ENCODE measurements around the gene PAGE2B. TPM values are rescaled to one million over a fixed set of nuclear protein-coding genes. Genes with fewer than 3 reads are reported as not detected.
"Not testable (repeated sequence)": the region's sequence is repeated elsewhere in the genome, so short reads cannot be mapped to it uniquely, and the experiment has no call there.

The PAGE2B gene
- total RNA-seq, 1 donor from 2014 or later: not detected

DNA sequence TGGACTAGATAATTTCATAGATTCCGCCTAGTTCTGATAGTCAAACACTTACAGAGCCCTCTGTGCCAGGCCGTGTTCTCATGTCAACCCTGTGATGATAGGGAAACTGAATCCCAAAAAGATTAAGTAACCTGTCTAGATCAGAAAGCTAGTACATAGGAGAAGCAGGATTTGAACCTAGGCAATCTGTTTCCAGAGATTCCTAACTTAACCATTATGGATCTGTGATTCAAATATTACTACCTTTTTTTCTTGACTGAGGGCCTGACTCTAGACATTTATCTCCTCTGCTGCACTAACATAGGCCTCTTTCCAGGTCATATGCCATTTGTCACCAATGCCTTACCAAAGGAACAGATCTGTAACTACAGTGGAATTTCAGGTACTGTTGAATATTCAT lies 45.5 kb upstream of the PAGE2B start:
- no peak for DNase-seq (ENCODE audit: low read depth, low spot score)
- Mint-ChIP-seq H3K27ac (ENCODE audit: unreplicated experiment) (no peak overlapping the region), H3K9me3 (peaks cover 3% of the 10 kb centered on the region), H3K36me3 (ENCODE audit: low read depth) (no peaks in the 10 kb centered on the region), H3K4me1 (no peaks in the 10 kb centered on the region), H3K27me3 (ENCODE audit: low read depth) (no peaks in the 10 kb centered on the region), H3K4me3 (no peak overlapping the region)
- TF ChIP-seq, protein P1, sequence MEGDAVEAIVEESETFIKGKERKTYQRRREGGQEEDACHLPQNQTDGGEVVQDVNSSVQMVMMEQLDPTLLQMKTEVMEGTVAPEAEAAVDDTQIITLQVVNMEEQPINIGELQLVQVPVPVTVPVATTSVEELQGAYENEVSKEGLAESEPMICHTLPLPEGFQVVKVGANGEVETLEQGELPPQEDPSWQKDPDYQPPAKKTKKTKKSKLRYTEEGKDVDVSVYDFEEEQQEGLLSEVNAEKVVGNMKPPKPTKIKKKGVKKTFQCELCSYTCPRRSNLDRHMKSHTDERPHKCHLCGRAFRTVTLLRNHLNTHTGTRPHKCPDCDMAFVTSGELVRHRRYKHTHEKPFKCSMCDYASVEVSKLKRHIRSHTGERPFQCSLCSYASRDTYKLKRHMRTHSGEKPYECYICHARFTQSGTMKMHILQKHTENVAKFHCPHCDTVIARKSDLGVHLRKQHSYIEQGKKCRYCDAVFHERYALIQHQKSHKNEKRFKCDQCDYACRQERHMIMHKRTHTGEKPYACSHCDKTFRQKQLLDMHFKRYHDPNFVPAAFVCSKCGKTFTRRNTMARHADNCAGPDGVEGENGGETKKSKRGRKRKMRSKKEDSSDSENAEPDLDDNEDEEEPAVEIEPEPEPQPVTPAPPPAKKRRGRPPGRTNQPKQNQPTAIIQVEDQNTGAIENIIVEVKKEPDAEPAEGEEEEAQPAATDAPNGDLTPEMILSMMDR (conservative IDR thresholded peaks at IDR 0.05): no peak

DNA sequence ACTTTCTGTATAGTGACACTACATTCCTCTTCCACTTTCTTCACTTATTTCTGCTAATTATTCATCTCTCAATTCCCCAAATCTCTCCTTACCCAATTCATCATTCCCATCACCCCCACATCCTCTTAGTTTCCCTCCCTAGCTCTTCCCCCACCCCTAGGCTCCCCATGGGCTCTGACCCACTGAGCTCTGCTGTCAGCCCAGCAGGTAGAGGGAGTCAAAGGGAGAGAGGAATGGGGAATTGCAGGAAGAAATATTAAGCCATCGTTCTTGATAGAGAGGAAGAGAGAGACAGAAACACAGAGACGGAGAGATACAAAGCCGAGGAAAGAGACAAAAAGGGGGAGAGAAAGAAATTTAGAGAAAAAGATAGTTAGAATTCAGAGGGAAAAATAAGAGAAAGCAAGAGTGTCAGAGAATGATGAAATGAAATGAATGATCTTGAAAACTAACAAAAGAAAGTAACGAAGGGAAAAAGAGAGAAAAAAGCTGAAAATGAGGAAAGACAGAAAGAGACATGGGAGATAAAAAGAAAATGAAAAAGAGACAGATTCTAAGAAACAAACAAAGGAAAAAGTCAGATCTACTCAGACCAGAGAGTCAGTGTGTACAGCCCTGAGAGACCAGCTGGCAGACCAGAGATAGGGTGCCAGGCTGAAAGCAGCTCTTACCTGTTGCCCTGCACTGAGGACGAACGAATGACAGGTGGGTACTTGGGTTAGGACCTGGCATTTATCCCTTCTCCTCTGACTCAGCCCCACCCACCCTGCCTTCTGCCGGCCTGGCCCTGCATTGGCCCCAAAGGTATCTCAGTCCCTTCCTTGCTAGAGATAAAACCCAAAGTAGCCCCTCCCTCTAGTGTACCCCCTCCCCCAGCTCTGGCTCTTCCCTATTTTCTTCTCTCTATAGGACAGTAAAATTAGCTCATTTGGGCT lies 44.3 kb upstream of the PAGE2B start, which contains the start of gene ALAS2:
Gene ALAS2 (minus strand): TSS at position 707 of the 935 bp plus-strand sequence. CDS start 4,977 bp downstream, outside the sequence.
- no peak for DNase-seq (ENCODE audit: low read depth, low spot score)
- Mint-ChIP-seq H3K4me3 (no peak within 1 kb of the TSS), H3K4me1 (no peaks in the 10 kb centered on the region), H3K27me3 (ENCODE audit: low read depth) (no peaks in the 10 kb centered on the region), H3K9me3 (peaks cover 8% of the 10 kb centered on the region), H3K36me3 (ENCODE audit: low read depth) (peaks cover 2% of the 10 kb centered on the region), H3K27ac (ENCODE audit: unreplicated experiment) (no peak within 1 kb of the TSS)
- TF ChIP-seq, protein P1 (conservative IDR thresholded peaks at IDR 0.05): no peak

DNA sequence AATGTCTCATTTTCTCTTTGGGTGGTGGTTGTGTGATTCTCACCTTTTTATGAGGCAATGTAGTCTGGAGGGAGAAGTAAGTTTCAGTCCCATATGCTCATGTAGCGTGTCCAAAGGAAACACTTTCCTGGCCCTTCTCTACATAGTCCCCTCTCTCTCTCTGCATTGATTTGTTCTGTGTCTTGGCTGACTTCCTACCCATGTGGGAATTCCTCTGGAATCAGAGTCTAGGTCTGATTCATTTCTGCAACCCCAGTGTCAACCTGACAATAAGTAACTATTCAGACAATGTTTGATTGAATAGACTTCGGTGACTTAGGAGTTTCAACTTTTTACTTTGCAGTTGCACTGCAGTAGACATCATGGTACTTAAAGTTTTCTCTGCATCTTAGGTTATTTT lies 41.4 kb upstream of the PAGE2B start:
- no peak for DNase-seq (ENCODE audit: low read depth, low spot score)
- Mint-ChIP-seq H3K4me1 (no peaks in the 10 kb centered on the region), H3K27me3 (ENCODE audit: low read depth) (no peaks in the 10 kb centered on the region), H3K9me3 (peaks cover 8% of the 10 kb centered on the region), H3K27ac (ENCODE audit: unreplicated experiment) (no peak overlapping the region), H3K36me3 (ENCODE audit: low read depth) (peaks cover 2% of the 10 kb centered on the region), H3K4me3 (no peak overlapping the region)
- TF ChIP-seq, protein P1 (conservative IDR thresholded peaks at IDR 0.05): no peak

DNA sequence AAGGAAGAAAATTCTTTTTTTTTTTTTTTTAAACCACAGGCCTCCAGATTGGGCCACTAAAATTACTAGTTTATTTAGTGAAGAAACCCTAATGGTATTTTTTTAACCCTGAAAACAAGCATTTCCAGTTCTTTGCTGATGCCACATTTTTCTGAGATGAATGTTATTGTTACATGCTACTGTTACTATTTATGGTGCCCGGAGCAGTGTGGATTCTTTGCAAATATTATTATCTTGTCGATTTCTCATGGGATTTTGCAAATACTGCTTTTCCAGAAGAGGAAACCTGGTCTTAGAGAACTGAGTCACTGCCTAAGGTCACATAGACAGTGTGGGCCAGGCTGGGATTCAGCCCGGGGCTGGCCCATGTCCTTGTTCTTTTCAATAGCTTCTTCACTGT lies 35.4 kb upstream of the PAGE2B start:
- no peak for DNase-seq (ENCODE audit: low read depth, low spot score)
- H3K36me3 Mint-ChIP-seq (ENCODE audit: low read depth): peaks cover 6% of the 10 kb centered on the region
- H3K9me3 Mint-ChIP-seq: peaks cover 14% of the 10 kb centered on the region
- H3K27me3 Mint-ChIP-seq (ENCODE audit: low read depth): no peaks in the 10 kb centered on the region
- no peaks in the 10 kb centered on the region for H3K4me1 Mint-ChIP-seq
- TF ChIP-seq, protein P1 (conservative IDR thresholded peaks at IDR 0.05): no peak
- H3K4me3 Mint-ChIP-seq: no peak overlapping the region
- H3K27ac Mint-ChIP-seq (ENCODE audit: unreplicated experiment): no peak overlapping the region

DNA sequence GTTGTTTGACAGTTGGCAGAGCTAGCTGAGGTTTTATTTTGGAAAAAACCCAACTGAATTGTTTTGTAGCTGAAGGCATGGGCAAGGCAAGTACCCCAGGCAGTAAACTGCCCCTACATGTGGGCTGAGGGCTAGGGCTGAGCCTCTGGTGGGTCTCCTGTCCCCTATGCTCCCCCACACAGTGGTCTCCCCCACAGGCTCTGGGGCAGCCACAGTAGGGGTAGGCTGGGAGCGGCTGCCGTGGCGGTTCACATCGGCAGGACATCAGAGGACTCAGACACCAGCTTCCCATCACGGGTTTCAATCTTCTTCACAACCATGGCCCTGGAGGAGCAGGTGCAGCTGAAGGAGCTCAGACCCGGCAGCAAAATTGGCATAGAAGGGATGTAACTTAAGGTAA lies 33.3 kb upstream of the PAGE2B start:
- H3K9me3 Mint-ChIP-seq: peaks cover 13% of the 10 kb centered on the region
- TF ChIP-seq, protein P1 (conservative IDR thresholded peaks at IDR 0.05): no peak

DNA sequence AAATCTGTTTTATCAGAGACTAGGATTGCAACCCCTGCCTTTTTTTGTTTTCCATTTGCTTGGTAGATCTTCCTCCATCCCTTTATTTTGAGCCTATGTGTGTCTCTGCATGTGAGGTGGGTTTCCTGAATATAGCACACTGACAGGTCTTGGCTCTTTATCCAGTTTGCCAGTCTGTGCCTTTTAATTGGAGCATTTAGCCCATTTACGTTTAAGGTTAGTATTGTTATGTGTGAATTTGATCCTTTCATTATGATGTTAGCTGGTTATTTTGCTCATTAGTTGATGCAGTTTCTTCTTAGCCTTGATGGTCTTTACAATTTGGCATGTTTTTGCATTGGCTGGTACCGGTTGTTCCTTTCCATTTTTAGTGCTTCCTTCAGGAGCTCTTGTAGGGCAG lies 24.2 kb upstream of the PAGE2B start:
- not testable (repeated sequence) for H3K27me3 Mint-ChIP-seq (ENCODE audit: low read depth); H3K4me3 Mint-ChIP-seq; DNase-seq (ENCODE audit: low read depth, low spot score); H3K9me3 Mint-ChIP-seq; H3K36me3 Mint-ChIP-seq (ENCODE audit: low read depth); H3K27ac Mint-ChIP-seq (ENCODE audit: unreplicated experiment); H3K4me1 Mint-ChIP-seq

More for the DNA sequence above, 33.3 kb upstream of the PAGE2B start:
- no peaks in the 10 kb centered on the region for H3K27me3 Mint-ChIP-seq (ENCODE audit: low read depth)
- H3K4me1 Mint-ChIP-seq: no peaks in the 10 kb centered on the region
- H3K27ac Mint-ChIP-seq (ENCODE audit: unreplicated experiment): no peak overlapping the region
- H3K4me3 Mint-ChIP-seq: no peak overlapping the region
- peaks cover 7% of the 10 kb centered on the region for H3K36me3 Mint-ChIP-seq (ENCODE audit: low read depth)
- DNase-seq (ENCODE audit: low read depth, low spot score): no peak
